IPS DF 6.9 (cell line): Measurements from ENCODE around the gene FBXL17.

Source experiments
- DNase-seq: peaks from one replicate; pipeline ENCODE4 v3.0.0-alpha.2; 2013; ENCODE audit warnings: low read depth, low spot score
- H3K27ac ChIP-seq: one replicate; pipeline ENCODE4 v1.5.1; 2013; ENCODE audit warnings: low read length, control low read depth
- H3K27me3 ChIP-seq: 2 replicates; pipeline ENCODE4 v1.6.1; 2013; ENCODE audit warnings: mild to moderate bottlenecking, low read length; ENCODE audit not compliant: control insufficient read depth, insufficient read depth
- H3K36me3 ChIP-seq: 2 replicates; pipeline ENCODE4 v1.6.1; 2013; ENCODE audit warnings: low read length; ENCODE audit not compliant: control insufficient read depth, insufficient read depth
- H3K4me1 ChIP-seq: 2 replicates; pipeline ENCODE4 v1.6.1; 2013; ENCODE audit warnings: low read length; ENCODE audit not compliant: control insufficient read depth, insufficient read depth
- H3K4me3 ChIP-seq: 2 replicates; pipeline ENCODE4 v1.5.1; 2013; ENCODE audit warnings: mild to moderate bottlenecking, low read length
- H3K9me3 ChIP-seq: 2 replicates; pipeline ENCODE4 v1.6.1; 2013; ENCODE audit warnings: low read length, inconsistent platforms; ENCODE audit not compliant: control insufficient read depth, insufficient read depth
- WGBS: extraction: QIAGEN DNeasy Blood & Tissue Kit; methylation state at CpG from one replicate; pipeline ENCODE4 v1.1.7; 2013; ENCODE audit warnings: mixed read lengths, missing lambda C conversion rate; ENCODE audit not compliant: insufficient read length, insufficient coverage; 5-methylcytosine and 5-hydroxymethylcytosine counted together

The FBXL17 gene

GRCh38 chr5:108315829-108316228, 66.1 kb downstream of the FBXL17 start:
- Histone ChIP-seq H3K4me3 (no peak overlapping the region), H3K4me1 (no peaks in the 10 kb centered on the region), H3K27ac (no peak overlapping the region), H3K36me3 (no peaks in the 10 kb centered on the region), H3K27me3 (no peaks in the 10 kb centered on the region), H3K9me3 (no peaks in the 10 kb centered on the region)
- no peak for DNase-seq

DNA sequence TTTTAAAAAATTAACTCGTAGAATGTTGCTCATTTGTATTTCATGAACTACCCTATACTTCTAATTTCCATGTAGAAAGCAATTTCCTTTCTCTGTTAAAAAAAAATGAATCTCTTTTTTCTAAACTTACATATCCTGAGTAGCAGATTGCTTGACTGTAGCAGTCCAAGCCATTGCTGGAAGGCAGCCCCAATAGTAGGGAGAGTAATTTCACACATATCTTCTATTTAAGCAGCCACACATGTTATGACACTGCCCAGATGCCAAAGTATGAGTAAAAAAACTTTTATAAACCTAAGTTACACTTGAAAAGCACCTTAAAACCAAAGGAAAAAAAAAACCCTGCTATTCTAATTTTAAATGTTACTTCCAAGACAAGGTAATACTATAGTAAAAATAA, 69.6 kb downstream of the FBXL17 start:
- no peaks in the 10 kb centered on the region for H3K4me1 ChIP-seq
- no peak overlapping the region for H3K27ac ChIP-seq
- no peak overlapping the region for H3K4me3 ChIP-seq
- no peak for DNase-seq
- H3K36me3 ChIP-seq = no peaks in the 10 kb centered on the region
- no peaks in the 10 kb centered on the region for H3K27me3 ChIP-seq
- WGBS = 100% methylated on average over 1 of the region's 1 CpG
- H3K9me3 ChIP-seq = no peaks in the 10 kb centered on the region

- Histone ChIP-seq H3K9me3 (no peaks in the 10 kb centered on the region), H3K4me3 (no peak overlapping the region), H3K27ac (no peak overlapping the region), H3K27me3 (no peaks in the 10 kb centered on the region), H3K4me1 (no peaks in the 10 kb centered on the region), H3K36me3 (no peaks in the 10 kb centered on the region)
- no peak for DNase-seq
- WGBS = no CpG with 5 or more reads among the region's 3 CpGs
These were observed 70.2 kb downstream of the FBXL17 start for GRCh38 chr5:108311682-108312081.

GRCh38 chr5:108303611-108304010, 78.3 kb downstream of the FBXL17 start:
- H3K27ac ChIP-seq = no peak overlapping the region
- H3K4me3 ChIP-seq = no peak overlapping the region
- no CpG with 5 or more reads among the region's 2 CpGs for WGBS
- no peaks in the 10 kb centered on the region for H3K36me3 ChIP-seq
- H3K4me1 ChIP-seq = no peaks in the 10 kb centered on the region
- no peak for DNase-seq
- H3K9me3 ChIP-seq = no peaks in the 10 kb centered on the region
- no peaks in the 10 kb centered on the region for H3K27me3 ChIP-seq

GRCh38 chr5:108303086-108303485, 78.8 kb downstream of the FBXL17 start:
- Histone ChIP-seq H3K9me3 (no peaks in the 10 kb centered on the region), H3K27me3 (no peaks in the 10 kb centered on the region), H3K4me1 (no peaks in the 10 kb centered on the region), H3K27ac (no peak overlapping the region), H3K36me3 (no peaks in the 10 kb centered on the region), H3K4me3 (no peak overlapping the region)
- DNase-seq = no peak
- WGBS = no CpG with 5 or more reads among the region's 1 CpG

DNA sequence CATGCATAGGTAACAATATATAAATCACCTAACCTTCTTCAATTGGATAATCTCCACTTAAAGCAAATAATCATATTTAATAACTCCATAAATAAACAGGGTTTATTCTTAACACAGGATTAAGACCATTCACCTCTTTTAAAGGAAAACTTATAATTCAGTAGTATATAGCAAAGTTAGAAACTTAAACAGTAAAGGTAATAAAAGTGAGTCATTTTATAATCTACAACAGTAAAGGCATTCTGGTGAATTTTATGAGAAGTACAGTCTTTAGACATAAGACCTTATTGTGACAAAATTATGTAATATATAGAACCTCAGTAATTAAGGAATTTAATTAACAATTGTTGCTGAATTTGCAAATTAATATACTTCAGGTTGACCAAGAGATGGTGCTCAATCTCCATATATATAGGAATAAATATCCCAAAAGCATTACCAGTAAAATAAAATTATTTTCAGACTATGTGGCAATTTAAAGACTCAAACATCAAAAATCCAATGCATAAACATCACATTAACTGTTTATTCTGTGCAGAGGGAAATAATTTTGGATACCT, 84.8 kb downstream of the FBXL17 start:
- DNase-seq = no peak
- Histone ChIP-seq H3K27me3 (no peaks in the 10 kb centered on the region), H3K4me1 (no peaks in the 10 kb centered on the region), H3K9me3 (no peaks in the 10 kb centered on the region), H3K27ac (no peak overlapping the region), H3K4me3 (no peak overlapping the region), H3K36me3 (no peaks in the 10 kb centered on the region)

DNA sequence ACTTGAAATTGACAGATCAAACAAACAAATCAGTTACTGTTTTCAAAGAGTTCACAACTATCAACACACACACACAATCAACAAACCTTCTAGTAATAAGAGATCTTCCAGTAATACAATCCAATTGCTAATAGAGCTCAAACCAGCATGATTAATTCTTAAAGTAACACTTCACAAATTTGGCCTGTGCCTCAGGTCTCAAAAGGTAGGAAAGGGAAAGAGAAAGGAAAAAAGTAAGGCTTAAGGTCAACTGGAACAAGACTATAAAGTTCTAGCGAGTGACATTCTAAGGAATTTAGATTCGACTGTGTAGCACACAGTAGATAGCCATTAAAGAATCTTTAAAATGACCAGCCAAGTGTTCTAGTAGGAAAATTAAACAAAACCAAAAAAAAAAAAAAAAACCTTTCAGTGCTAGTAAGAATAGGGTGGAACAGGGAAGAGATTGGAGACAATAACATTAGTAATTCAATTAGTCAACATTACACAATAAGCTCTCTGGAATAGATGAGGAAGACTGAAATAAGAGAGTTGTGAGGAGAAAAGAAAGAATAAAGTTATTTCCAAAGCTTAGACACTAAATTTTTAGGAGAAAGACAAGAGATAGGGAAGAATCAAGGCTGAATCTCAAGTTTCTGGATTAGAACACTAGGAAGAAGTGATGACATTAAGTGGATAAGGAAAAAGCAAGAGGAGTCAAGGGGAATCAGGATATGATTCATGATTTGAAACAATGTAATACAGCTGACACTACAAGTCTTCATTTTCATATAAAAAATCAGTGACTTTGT, 86.1 kb downstream of the FBXL17 start:
- no peak overlapping the region for H3K4me3 ChIP-seq
- no peak for DNase-seq
- no peaks in the 10 kb centered on the region for H3K36me3 ChIP-seq
- H3K27me3 ChIP-seq = no peaks in the 10 kb centered on the region
- H3K4me1 ChIP-seq = no peaks in the 10 kb centered on the region
- no peak overlapping the region for H3K27ac ChIP-seq
- no CpG with 5 or more reads among the region's 2 CpGs for WGBS
- no peaks in the 10 kb centered on the region for H3K9me3 ChIP-seq

- H3K36me3 ChIP-seq = no peaks in the 10 kb centered on the region
- no peaks in the 10 kb centered on the region for H3K9me3 ChIP-seq
- DNase-seq = no peak
- H3K27ac ChIP-seq = no peak overlapping the region
- peaks cover 3% of the 10 kb centered on the region for H3K4me1 ChIP-seq
- H3K4me3 ChIP-seq = no peak overlapping the region
- no peaks in the 10 kb centered on the region for H3K27me3 ChIP-seq
These were observed 100.8 kb downstream of the FBXL17 start for GRCh38 chr5:108280960-108281569.

GRCh38 chr5:108280248-108280647, 101.7 kb downstream of the FBXL17 start:
- Histone ChIP-seq H3K9me3 (no peaks in the 10 kb centered on the region), H3K27me3 (no peaks in the 10 kb centered on the region), H3K4me3 (no peak overlapping the region), H3K27ac (no peak overlapping the region), H3K4me1 (peaks cover 3% of the 10 kb centered on the region), H3K36me3 (no peaks in the 10 kb centered on the region)
- no peak for DNase-seq

DNA sequence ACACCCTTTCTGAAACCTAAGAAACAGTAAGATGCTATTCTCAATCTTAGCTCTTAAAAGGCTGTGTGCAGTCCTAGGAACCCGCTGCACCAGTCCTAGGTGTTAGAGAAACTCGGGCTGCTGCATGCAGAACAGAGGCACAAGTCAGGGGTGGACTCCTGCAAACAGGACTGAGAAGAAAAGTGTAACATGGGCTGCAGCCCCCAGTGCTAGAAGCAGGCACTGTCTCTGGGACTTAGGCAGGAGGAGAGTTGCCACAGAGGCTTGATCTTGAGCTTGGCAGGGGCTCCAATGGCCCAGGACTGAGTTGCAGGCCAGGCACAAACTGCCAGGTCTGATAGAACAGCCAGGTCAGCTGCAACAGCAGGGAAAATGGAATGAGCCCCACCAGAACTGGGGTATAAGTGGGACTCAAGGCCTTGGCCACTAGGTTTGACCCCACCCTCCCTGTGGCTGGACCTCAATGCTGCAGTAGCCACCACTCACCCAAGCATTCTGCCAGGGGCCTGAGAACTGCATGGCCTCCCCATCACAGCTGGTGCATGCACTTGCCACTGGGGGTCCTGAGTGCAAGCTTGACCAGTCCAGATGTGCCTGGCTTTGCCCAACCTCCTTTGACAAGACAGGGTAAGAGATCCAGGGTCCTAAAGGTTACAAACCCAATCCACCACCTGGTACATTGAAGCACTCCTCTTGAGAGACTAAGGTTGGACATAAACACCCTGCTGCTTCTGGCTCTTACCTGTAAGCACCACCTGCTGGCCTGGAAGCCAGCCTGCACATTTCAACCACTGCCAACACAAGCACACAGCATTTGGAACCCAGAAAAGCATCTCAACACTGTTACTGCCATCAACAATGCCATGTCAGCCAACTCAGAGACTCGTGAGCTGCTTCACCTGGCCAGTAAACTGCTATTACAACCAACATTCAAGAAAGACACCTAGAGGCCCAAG, 103.3 kb downstream of the FBXL17 start:
- Histone ChIP-seq H3K36me3 (no peaks in the 10 kb centered on the region), H3K27me3 (no peaks in the 10 kb centered on the region), H3K9me3 (no peaks in the 10 kb centered on the region), H3K4me1 (peaks cover 3% of the 10 kb centered on the region), H3K4me3 (no peak overlapping the region), H3K27ac (no peak overlapping the region)
- DNase-seq = no peak
- WGBS = no CpG with 5 or more reads among the region's 3 CpGs
